AG04450 (cell line): ENCODE measurements around the gene C2CD2. TPM values are rescaled to one million over a fixed set of nuclear protein-coding genes. Genes with fewer than 3 reads are reported as not detected.
"Not testable (repeated sequence)": the region's sequence is repeated elsewhere in the genome, so short reads cannot be mapped to it uniquely, and the experiment has no call there.

Source experiments
- CTCF ChIA-PET: fragments of 300-600, 350-600 bp; formaldehyde crosslinking; extraction: SDS; loops from one replicate; lab custom pipeline; 2022; ENCODE audit warnings: antibody characterized with exemption, inconsistent platforms; lab: Charles Lee
- POLR2A ChIA-PET: fragments of 350-600 bp; formaldehyde crosslinking; extraction: SDS; loops from one replicate; lab custom pipeline; 2021; ENCODE audit warnings: antibody characterized with exemption, inconsistent platforms; lab: Yijun Ruan, JAX
- DNase-seq: peaks from one replicate; pipeline ENCODE4 v3.0.0-alpha.2; 2011; ENCODE audit warnings: low read depth, low spot score
- H3K27ac ChIP-seq: one replicate; pipeline ENCODE4 v1.5.1; 2012; ENCODE audit warnings: low read depth, low read length, control low read depth
- H3K27me3 ChIP-seq: one replicate; pipeline ENCODE4 v1.6.0; 2012; ENCODE audit warnings: low read length; ENCODE audit not compliant: control insufficient read depth, insufficient read depth
- H3K4me3 ChIP-seq: 2 replicates; pipeline ENCODE4 v1.5.1; 2011; ENCODE audit warnings: mild to moderate bottlenecking, low read depth, low read length, control low read depth
- H3K9me3 ChIP-seq: 2 replicates; pipeline ENCODE4 v1.5.1; 2012; ENCODE audit warnings: low read length; ENCODE audit not compliant: control insufficient read depth, insufficient read depth
- polyA plus RNA-seq: library from polyadenylated mRNA; depleted of rRNA; stranded (reverse); fragments of >200 nt; gene quantifications from 2 replicates; pipeline ENCODE4 v1.2.3, GENCODE V29; 2011
- TF ChIP-seq, protein P1 (sequence below): IDR thresholded peaks from 2 replicates; pipeline ENCODE4 v1.5.1; 2011; ENCODE audit warnings: low read depth, low read length, control low read depth, inconsistent platforms

Gene C2CD2
- polyA plus RNA-seq, 1 experiment, result 25.4 TPM

DNA sequence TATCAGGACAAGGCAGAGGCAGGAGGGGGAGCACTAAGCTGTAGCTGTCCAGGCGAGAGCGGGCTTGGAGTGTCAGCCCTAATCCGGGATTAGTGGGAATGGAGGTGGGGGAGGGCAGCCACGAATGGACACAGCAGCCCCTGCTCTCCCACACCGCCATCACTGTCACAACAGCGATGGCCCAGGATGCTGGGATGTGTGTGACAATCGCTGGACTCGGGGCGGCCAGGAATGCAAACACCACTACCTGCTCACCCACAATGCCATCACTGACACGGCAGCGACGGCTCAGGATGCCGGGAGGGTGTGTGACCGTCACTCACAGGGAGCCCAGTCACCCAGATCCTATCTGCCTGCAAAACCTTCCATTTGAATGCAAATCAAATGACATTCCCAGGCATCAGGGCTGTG, 2.9 kb downstream of the C2CD2 start:
- POLR2A ChIA-PET, result no interaction called here
- no peak for DNase-seq
- Histone ChIP-seq H3K27me3 (no peaks in the 10 kb centered on the region), H3K9me3 (no peaks in the 10 kb centered on the region; the same call in 1 of the 2 replicates), H3K27ac (no peak overlapping the region), H3K4me3 (no peak overlapping the region)
- CTCF ChIA-PET, result no interaction called here
- TF ChIP-seq, protein P1, sequence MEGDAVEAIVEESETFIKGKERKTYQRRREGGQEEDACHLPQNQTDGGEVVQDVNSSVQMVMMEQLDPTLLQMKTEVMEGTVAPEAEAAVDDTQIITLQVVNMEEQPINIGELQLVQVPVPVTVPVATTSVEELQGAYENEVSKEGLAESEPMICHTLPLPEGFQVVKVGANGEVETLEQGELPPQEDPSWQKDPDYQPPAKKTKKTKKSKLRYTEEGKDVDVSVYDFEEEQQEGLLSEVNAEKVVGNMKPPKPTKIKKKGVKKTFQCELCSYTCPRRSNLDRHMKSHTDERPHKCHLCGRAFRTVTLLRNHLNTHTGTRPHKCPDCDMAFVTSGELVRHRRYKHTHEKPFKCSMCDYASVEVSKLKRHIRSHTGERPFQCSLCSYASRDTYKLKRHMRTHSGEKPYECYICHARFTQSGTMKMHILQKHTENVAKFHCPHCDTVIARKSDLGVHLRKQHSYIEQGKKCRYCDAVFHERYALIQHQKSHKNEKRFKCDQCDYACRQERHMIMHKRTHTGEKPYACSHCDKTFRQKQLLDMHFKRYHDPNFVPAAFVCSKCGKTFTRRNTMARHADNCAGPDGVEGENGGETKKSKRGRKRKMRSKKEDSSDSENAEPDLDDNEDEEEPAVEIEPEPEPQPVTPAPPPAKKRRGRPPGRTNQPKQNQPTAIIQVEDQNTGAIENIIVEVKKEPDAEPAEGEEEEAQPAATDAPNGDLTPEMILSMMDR, result no peak

DNA sequence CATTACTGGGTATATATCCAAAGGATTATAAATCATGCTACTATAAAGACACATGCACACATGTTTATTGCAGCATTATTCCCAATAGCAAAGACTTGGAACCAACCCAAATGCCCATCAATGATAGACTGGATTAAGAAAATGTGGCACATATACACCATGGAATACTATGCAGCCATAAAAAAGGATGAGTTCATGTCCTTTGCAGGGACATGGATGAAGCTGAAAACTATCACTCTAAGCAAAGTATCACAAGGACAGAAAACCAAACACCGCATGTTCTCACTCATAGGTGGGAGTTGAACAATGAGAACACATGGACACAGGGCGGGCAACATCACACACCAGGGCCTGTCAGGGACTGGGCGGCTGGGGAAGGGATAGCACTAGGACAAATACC, 4.2 kb downstream of the C2CD2 start:
- CTCF ChIA-PET, H3K9me3 ChIP-seq, H3K27me3 ChIP-seq, H3K4me3 ChIP-seq, DNase-seq, H3K27ac ChIP-seq, POLR2A ChIA-PET: not testable (repeated sequence)

DNA sequence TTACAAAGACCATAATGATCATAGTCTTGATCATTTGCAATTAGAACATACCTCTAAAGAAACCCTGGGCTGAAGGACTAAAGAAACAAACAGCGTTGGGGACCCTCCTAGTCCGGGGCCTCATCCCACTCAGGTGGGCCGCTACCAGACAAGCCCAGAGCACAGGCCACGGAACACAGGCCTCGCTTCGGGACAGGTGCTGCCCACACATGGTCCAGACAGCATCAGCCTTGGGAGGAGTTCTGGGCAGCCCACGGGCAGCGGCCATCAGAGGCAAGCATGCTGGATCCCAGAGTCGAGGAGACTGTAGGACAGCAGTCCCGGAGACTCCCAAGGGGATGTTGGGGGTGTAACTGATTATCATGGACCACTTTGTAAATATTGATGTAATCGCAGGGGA, 4.9 kb downstream of the C2CD2 start:
- ChIA-PET POLR2A (no interaction called here), CTCF (interaction anchor here (1.0 kb wide), 1 partner anchor 14 kb away, joined by 3 read pairs; no protein-coding TSS in a partner anchor)
- H3K9me3 ChIP-seq, result no peaks in the 10 kb centered on the region; the same call in 1 of the 2 replicates
- no peak for DNase-seq
- no peak overlapping the region for H3K4me3 ChIP-seq
- TF ChIP-seq, protein P1, result no peak
- no peaks in the 10 kb centered on the region for H3K27me3 ChIP-seq
- H3K27ac ChIP-seq, result no peak overlapping the region

DNA sequence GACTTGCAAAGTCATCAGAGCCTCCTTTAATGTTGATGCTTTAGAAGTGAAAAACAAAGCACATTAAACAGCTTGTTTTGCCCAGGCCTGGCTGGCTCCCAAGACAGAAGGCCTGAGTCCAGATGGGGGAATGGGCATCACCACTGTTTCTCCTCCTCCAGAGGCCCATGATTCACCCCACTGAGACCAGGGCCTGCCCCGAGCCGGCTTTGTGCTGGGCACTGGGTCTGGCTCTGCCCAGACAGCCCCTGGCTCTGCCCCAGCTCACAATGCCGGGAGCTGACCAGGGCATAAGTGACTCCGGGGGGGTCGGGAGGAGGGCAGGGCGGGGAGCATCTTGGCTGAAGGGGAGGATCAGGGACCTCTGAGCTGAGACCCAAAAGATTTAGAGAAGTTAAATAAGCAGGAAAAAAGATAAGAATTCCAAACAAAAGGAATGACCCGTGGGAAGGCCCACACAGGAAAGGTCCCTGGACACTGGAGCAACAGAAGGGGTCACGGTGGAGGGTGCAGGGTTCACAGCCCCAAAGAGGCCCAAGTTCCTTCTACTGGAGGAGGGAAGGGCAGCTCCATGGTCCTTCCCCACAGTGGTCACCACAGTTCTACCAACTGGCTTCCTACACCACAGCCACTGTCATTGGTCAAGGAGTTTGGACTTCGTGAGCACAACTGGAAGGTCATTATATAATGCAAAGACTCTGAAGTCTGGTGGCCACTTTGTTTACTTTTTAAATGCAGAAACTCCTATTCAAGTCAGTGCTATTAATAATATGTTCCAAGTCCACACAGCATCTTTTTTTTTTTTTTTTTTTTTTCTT, 5.5 kb downstream of the C2CD2 start:
- ChIA-PET POLR2A (interaction anchor here (0.6 kb wide), 1 partner anchor 21 kb away, joined by 5 read pairs; no protein-coding TSS in a partner anchor), CTCF (interaction anchor here (1.0 to 1.8 kb wide), 2 partner anchors 13 to 169 kb away, joined by 3 to 6 read pairs; no protein-coding TSS in a partner anchor)
- TF ChIP-seq, protein P1, result no peak
- Histone ChIP-seq H3K9me3 (no peaks in the 10 kb centered on the region; the same call in 1 of the 2 replicates), H3K27me3 (no peaks in the 10 kb centered on the region), H3K4me3 (no peak overlapping the region), H3K27ac (peak overlapping the region; percentile 31)
- DNase-seq, result no peak

DNA sequence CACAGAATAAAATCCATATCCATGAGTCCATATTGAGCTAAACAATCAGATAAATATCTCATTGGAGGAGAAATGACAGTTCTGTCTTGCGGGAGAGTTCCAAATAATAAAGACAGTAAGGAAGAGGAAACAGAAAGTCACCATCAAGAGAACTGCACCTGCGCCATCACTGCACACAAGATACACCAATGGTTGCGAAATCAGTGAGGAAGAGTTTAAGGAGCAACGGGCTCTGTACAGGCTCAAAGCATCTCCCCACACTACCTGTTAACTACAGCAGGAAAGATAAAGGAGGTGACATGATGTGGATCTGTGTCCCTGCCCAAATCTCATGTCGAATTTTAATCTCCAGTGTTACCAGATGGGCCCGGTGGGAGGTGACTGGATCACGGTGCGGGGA, 7.8 kb downstream of the C2CD2 start:
- TF ChIP-seq, protein P1, result no peak
- CTCF ChIA-PET, result no interaction called here
- no peak for DNase-seq
- no peak overlapping the region for H3K4me3 ChIP-seq
- no peak overlapping the region for H3K27ac ChIP-seq
- H3K9me3 ChIP-seq, result no peaks in the 10 kb centered on the region
- no peaks in the 10 kb centered on the region for H3K27me3 ChIP-seq
- POLR2A ChIA-PET, result no interaction called here
